HCT116 (cell line): ENCODE data around the gene CCDC63. TPM values are rescaled to one million over a fixed set of nuclear protein-coding genes. Genes with fewer than 3 reads are reported as not detected.

Source experiments
- ATAC-seq: fragments of 200-7000 bp; cut with Tn5 transposase; 2 replicates; pipeline ENCODE4 v1.9.1; 2020; ENCODE audit warnings: mild to moderate bottlenecking, moderate library complexity
- BruUV-seq: library from RNA; stranded (reverse); fragments of 400-500 nt; replicated peaks from 2 replicates; lab custom pipeline; 2021; lab: Mats Ljungman, UMichigan
- CTCF ChIA-PET: fragments of 300-600 bp; sonication (Branson Sonifier 250); formaldehyde crosslinking; loops from one replicate; lab custom pipeline; 2021; ENCODE audit warnings: antibody characterized with exemption; lab: Charles Lee
- POLR2A ChIA-PET: fragments of 300-600, 350-600 bp; sonication (Branson Sonifier 250); formaldehyde crosslinking; loops from one replicate; lab custom pipeline; 2021; ENCODE audit warnings: antibody characterized with exemption; lab: Charles Lee
- RAD21 ChIA-PET, 2 experiments: fragments of 300-600 bp; sonication (Branson Sonifier 250); formaldehyde crosslinking; loops; one replicate each; lab custom pipeline; 2023; ENCODE audit warnings: low total read pairs in 2 of 2; ENCODE audit not compliant: uncharacterized antibody in 2 of 2, unreplicated experiment in 2 of 2, low non-redundant PET in 1 of 2; lab: Charles Lee
- DNase-seq: peaks from one replicate; pipeline ENCODE4 v3.0.0-alpha.2; 2010; ENCODE audit warnings: low read depth, low spot score
- H2AFZ ChIP-seq: fragments of 200-600 bp; shearing (Covaris generic), sonication (generic); 2 replicates; pipeline ENCODE4 v1.6.1; 2017; ENCODE audit warnings: low read depth, mixed run types, mixed read lengths, antibody characterized with exemption, low read length; ENCODE audit not compliant: poor library complexity, severe bottlenecking
- H3K27ac ChIP-seq: 2 replicates; pipeline ENCODE4 v1.5.1; 2012; ENCODE audit warnings: low read depth, low read length
- H3K27me3 ChIP-seq: fragments of 200-600 bp; sonication (generic); 2 replicates; pipeline ENCODE4 v1.6.1; 2016; ENCODE audit warnings: mixed run types, low read length, mixed read lengths; ENCODE audit not compliant: insufficient read depth
- H3K36me3 ChIP-seq, 2 experiments: fragments of 200-500 bp in 1 of 2; fragments of 200-600 bp in 1 of 2; sonication (Bioruptor generic) in 1 of 2; sonication (generic) in 1 of 2; 2 replicates each; pipeline versions ENCODE4 v1.5.1 to v1.6.1; 2014 to 2016; ENCODE audit warnings: low read length in 2 of 2, inconsistent platforms in 1 of 2, mixed read lengths in 1 of 2, mixed run types in 1 of 2; ENCODE audit not compliant: insufficient read depth in 2 of 2, control insufficient read depth in 1 of 2
- H3K4me1 ChIP-seq, 2 experiments: fragments of 200-600 bp in 1 of 2; sonication (generic) in 1 of 2; 2 replicates each; pipeline versions ENCODE4 v1.5.1 to v1.6.1; 2012 to 2017; ENCODE audit warnings: low read length in 2 of 2, inconsistent platforms in 1 of 2, mild to moderate bottlenecking in 1 of 2, mixed read lengths in 1 of 2, mixed run types in 1 of 2, moderate library complexity in 1 of 2; ENCODE audit not compliant: insufficient read depth in 2 of 2, control insufficient read depth in 1 of 2
- H3K4me2 ChIP-seq: fragments of 200-600 bp; sonication (generic); 2 replicates; pipeline ENCODE4 v1.6.1; 2017; ENCODE audit warnings: mixed run types, low read length, mixed read lengths
- H3K4me3 ChIP-seq, 2 experiments: fragments of 200-600 bp in 1 of 2; sonication (generic) in 1 of 2; replicated peaks in 1 of 2; 2 replicates each; pipeline ENCODE4 v1.5.1; 2011 to 2016; ENCODE audit warnings: low read length in 2 of 2, control low read depth in 1 of 2, low read depth in 1 of 2, mild to moderate bottlenecking in 1 of 2, mixed read lengths in 1 of 2, mixed run types in 1 of 2
- H3K79me2 ChIP-seq: fragments of 200-600 bp; sonication (generic); 2 replicates; pipeline ENCODE4 v1.6.1; 2017; ENCODE audit warnings: mild to moderate bottlenecking, mixed run types, low read length, moderate library complexity, mixed read lengths; ENCODE audit not compliant: insufficient read depth
- H3K9ac ChIP-seq: fragments of 200-600 bp; sonication (generic); 2 replicates; pipeline ENCODE4 v1.6.1; 2016; ENCODE audit warnings: low read length, mixed read lengths
- H3K9me2 ChIP-seq: fragments of 200-600 bp; sonication (generic), shearing (Covaris generic); 2 replicates; pipeline ENCODE4 v1.6.1; 2017; ENCODE audit warnings: mixed run types, mild to moderate bottlenecking, moderate library complexity; ENCODE audit not compliant: insufficient read depth
- H3K9me3 ChIP-seq, 2 experiments: fragments of 200-500 bp in 1 of 2; fragments of 200-600 bp in 1 of 2; sonication (Bioruptor generic) in 1 of 2; sonication (generic) in 1 of 2; 2 replicates each; pipeline ENCODE4 v1.6.1; 2014 to 2017; ENCODE audit warnings: low read length in 2 of 2, mixed read lengths in 2 of 2, inconsistent platforms in 1 of 2, low read depth in 1 of 2, mild to moderate bottlenecking in 1 of 2, mixed run types in 1 of 2, moderate library complexity in 1 of 2; ENCODE audit not compliant: control insufficient read depth in 1 of 2, insufficient read depth in 1 of 2
- H4K20me1 ChIP-seq: fragments of 200-600 bp; sonication (generic), shearing (Covaris generic); 2 replicates; pipeline ENCODE4 v1.6.1; 2017; ENCODE audit warnings: mixed run types, mild to moderate bottlenecking, moderate library complexity; ENCODE audit not compliant: insufficient read depth
- CEBPB ChIP-seq: IDR thresholded peaks from 2 replicates; pipeline ENCODE4 v1.6.1; 2012; ENCODE audit warnings: low read depth
- CTCF ChIP-seq, 3 experiments: fragments of 200-600 bp in 1 of 3; sonication (generic) in 1 of 3; IDR thresholded peaks in 2 of 3; conservative IDR thresholded peaks in 1 of 3; 2 replicates each; pipeline ENCODE4 v1.5.1; 2012 to 2017; ENCODE audit warnings: low read depth in 2 of 3, low read length in 2 of 3, antibody characterized with exemption in 1 of 3, borderline replicate concordance in 1 of 3, control low read depth in 1 of 3, mild to moderate bottlenecking in 1 of 3, mixed read lengths in 1 of 3, mixed run types in 1 of 3, moderate library complexity in 1 of 3; ENCODE audit not compliant: insufficient read depth in 1 of 3
- EGR1 ChIP-seq: IDR thresholded peaks from 2 replicates; pipeline ENCODE4 v1.6.1; 2012; ENCODE audit warnings: low read depth
- JUND ChIP-seq: IDR thresholded peaks from 2 replicates; pipeline ENCODE4 v1.6.1; 2012
- MAX ChIP-seq: IDR thresholded peaks from 2 replicates; pipeline ENCODE4 v1.6.1; 2012
- POLR2A ChIP-seq: IDR thresholded peaks from 2 replicates; pipeline ENCODE4 v1.7.0; 2011; ENCODE audit warnings: borderline replicate concordance; ENCODE audit not compliant: insufficient read depth, insufficient read length; ENCODE audit errors: extremely low read depth
- POLR2AphosphoS5 ChIP-seq: IDR thresholded peaks from 2 replicates; pipeline ENCODE4 v1.6.1; 2011; ENCODE audit warnings: mild to moderate bottlenecking, low read depth, low read length, moderate library complexity
- RAD21 ChIP-seq: IDR thresholded peaks from 2 replicates; pipeline ENCODE4 v1.6.1; 2012; ENCODE audit warnings: low read depth, mild to moderate bottlenecking
- TCF7L2 ChIP-seq: IDR thresholded peaks from 2 replicates; pipeline ENCODE4 v1.7.0; 2011; ENCODE audit warnings: borderline replicate concordance, inconsistent platforms; ENCODE audit not compliant: insufficient read depth, insufficient read length; ENCODE audit errors: extremely low read depth
- YY1 ChIP-seq: IDR thresholded peaks from 2 replicates; pipeline ENCODE4 v1.6.1; 2011; ENCODE audit warnings: low read length, low read depth, moderate library complexity, mild to moderate bottlenecking; ENCODE audit not compliant: insufficient replicate concordance; ENCODE audit errors: extremely low read depth
- ZBTB33 ChIP-seq: IDR thresholded peaks from 2 replicates; pipeline ENCODE4 v1.6.1; 2011; ENCODE audit warnings: mild to moderate bottlenecking, low read length, moderate library complexity; ENCODE audit not compliant: insufficient replicate concordance; ENCODE audit errors: extremely low read depth
- ZFX ChIP-seq: fragments of 450-650 bp; IDR thresholded peaks from 2 replicates; pipeline ENCODE4 v1.6.1; 2017
- intact Hi-C: fragments of 100-400 bp; cut with micrococcal nuclease; formaldehyde crosslinking; loops from 2 replicates; pipeline ENCODE4 v1.10.0; 2022
- total RNA-seq: library from RNA; stranded (reverse); gene quantifications from one replicate; pipeline ENCODE4 v1.2.1, GENCODE V29; 2021; ENCODE audit not compliant: unreplicated experiment

The CCDC63 gene
- total RNA-seq, 1 experiment from 2014 or later = 0.47 TPM

GRCh38 chr12:110861729-110862128, 14.9 kb downstream of the CCDC63 start:
- no peaks in the 10 kb centered on the region for H3K9me2 ChIP-seq
- no peaks in the 10 kb centered on the region for H4K20me1 ChIP-seq
- no peak overlapping the region for H3K27ac ChIP-seq
- H3K4me1 ChIP-seq = 0 out of 4 replicates have a peak, but pooled peaks cover 0 to 3% of the 10 kb centered on the region in 2 experiments
- H3K9me3 ChIP-seq = no peaks in the 10 kb centered on the region
- intact Hi-C loops = no loop called here
- peak; percentile 57; the same call in 1 of the 2 replicates for ATAC-seq
- H3K79me2 ChIP-seq = no peaks in the 10 kb centered on the region
- H3K36me3 ChIP-seq = no peaks in the 10 kb centered on the region
- RAD21 ChIA-PET = interaction anchor here in 1 of 2 experiments (0.6 kb wide), 1 partner anchor 24 kb away, joined by 3 read pairs; no protein-coding TSS in a partner anchor
- H3K4me2 ChIP-seq = no peak overlapping the region
- H3K27me3 ChIP-seq = no peaks in the 10 kb centered on the region
- no peak overlapping the region for H3K4me3 ChIP-seq
- H3K9ac ChIP-seq = no peak overlapping the region
- no peak for TF ChIP-seq JUND
- TF ChIP-seq CEBPB = no peak
- no peak for TF ChIP-seq ZBTB33
- peak; percentile 11 to 25 (median 14); a peak in 1 of 6 replicates for TF ChIP-seq CTCF (IDR thresholded peaks at IDR 0.05 in 2 of 3, conservative IDR thresholded peaks at IDR 0.05 in 1 of 3; ENCODE audit: borderline replicate concordance in 1 of 3, insufficient read depth in 1 of 3, low read depth in 2 of 3, low read length in 2 of 3)
- no peak for TF ChIP-seq EGR1
- TF ChIP-seq MAX = peak; percentile 45; the same call in 1 of the 2 replicates
- TF ChIP-seq ZFX = no peak
- TF ChIP-seq YY1 = no peak
- no peak for TF ChIP-seq POLR2AphosphoS5
- no peak for TF ChIP-seq TCF7L2
- TF ChIP-seq RAD21 = no peak; the same call in 1 of the 2 replicates
- no peak for TF ChIP-seq POLR2A
- TF ChIP-seq, all 23 proteins: peak for 2
- H2AFZ ChIP-seq = no peak overlapping the region
- BruUV-seq = no TSS peak
- ChIA-PET CTCF (no interaction called here), POLR2A (no interaction called here)
- DNase-seq = no peak
